GM23338 (cell line): ENCODE results near the gene BLM. TPM values are rescaled to one million over a fixed set of nuclear protein-coding genes. Genes with fewer than 3 reads are reported as not detected.

Experiments used
- ATAC-seq: fragments of 200-7000 bp; cut with Tn5 transposase; 3 replicates; pipeline ENCODE4 v1.9.1; 2020
- DNase-seq: peaks from one replicate; pipeline ENCODE4 v3.0.0-alpha.2; 2015; ENCODE audit warnings: low spot score
- H2AFZ ChIP-seq: fragments of 200-600 bp; sonication (generic); 2 replicates; pipeline ENCODE4 v1.8.0; 2016; ENCODE audit warnings: antibody characterized with exemption, mild to moderate bottlenecking, moderate library complexity
- H3F3A ChIP-seq: fragments of 200-600 bp; sonication (generic); replicated peaks from 2 replicates; pipeline ENCODE4 v1.8.0; 2017; ENCODE audit warnings: antibody characterized with exemption, mixed run types, low read depth
- H3K27ac ChIP-seq: fragments of 200-600 bp; sonication (generic); 2 replicates; pipeline ENCODE4 v1.6.1; 2016; ENCODE audit warnings: low read depth
- H3K27me3 ChIP-seq: fragments of 200-600 bp; sonication (generic); 2 replicates; pipeline ENCODE4 v1.8.0; 2016; ENCODE audit warnings: mild to moderate bottlenecking, mixed run types, moderate library complexity; ENCODE audit not compliant: insufficient read depth
- H3K36me3 ChIP-seq: fragments of 200-600 bp; sonication (generic); 2 replicates; pipeline ENCODE4 v1.8.0; 2016; ENCODE audit warnings: mild to moderate bottlenecking; ENCODE audit not compliant: insufficient read depth
- H3K4me1 ChIP-seq: fragments of 200-600 bp; sonication (generic); 2 replicates; pipeline ENCODE4 v1.8.0; 2016; ENCODE audit warnings: mild to moderate bottlenecking, moderate library complexity; ENCODE audit not compliant: insufficient read depth
- H3K4me2 ChIP-seq: fragments of 200-600 bp; sonication (generic); 2 replicates; pipeline ENCODE4 v1.7.1; 2017; ENCODE audit warnings: mixed run types
- H3K4me3 ChIP-seq: fragments of 200-600 bp; sonication (generic); 2 replicates; pipeline ENCODE4 v1.6.1; 2016; ENCODE audit warnings: mixed run types
- H3K79me2 ChIP-seq: fragments of 200-600 bp; sonication (generic); replicated peaks from 2 replicates; pipeline ENCODE4 v1.8.0; 2017; ENCODE audit warnings: mild to moderate bottlenecking; ENCODE audit not compliant: insufficient read depth
- H3K9me2 ChIP-seq: fragments of 200-600 bp; sonication (generic); 2 replicates; pipeline ENCODE4 v1.8.0; 2017; ENCODE audit not compliant: insufficient read depth
- H4K20me1 ChIP-seq: fragments of 200-600 bp; sonication (generic); replicated peaks from 2 replicates; pipeline ENCODE4 v1.8.0; 2017; ENCODE audit warnings: mild to moderate bottlenecking; ENCODE audit not compliant: insufficient read depth
- H3K27ac Mint-ChIP-seq: 2 replicates; pipeline ENCODE4 v1.8.0; 2020; ENCODE audit warnings: inconsistent platforms, mild to moderate bottlenecking, moderate library complexity, mixed read lengths
- H3K27me3 Mint-ChIP-seq: 3 replicates; pipeline ENCODE4 v1.8.0; 2022; ENCODE audit warnings: low read depth, mild to moderate bottlenecking, moderate library complexity, mixed read lengths, inconsistent platforms; ENCODE audit not compliant: insufficient read depth, poor library complexity
- H3K36me3 Mint-ChIP-seq: 3 replicates; pipeline ENCODE4 v1.8.0; 2021; ENCODE audit warnings: low read depth, mild to moderate bottlenecking, inconsistent platforms, moderate library complexity, mixed read lengths
- H3K4me1 Mint-ChIP-seq: 3 replicates; pipeline ENCODE4 v1.8.0; 2020; ENCODE audit warnings: mild to moderate bottlenecking, inconsistent platforms, mixed read lengths
- H3K4me3 Mint-ChIP-seq: 3 replicates; pipeline ENCODE4 v1.8.0; 2021; ENCODE audit warnings: moderate library complexity, mild to moderate bottlenecking, inconsistent platforms, mixed read lengths
- H3K9me3 Mint-ChIP-seq: 3 replicates; pipeline ENCODE4 v1.8.0; 2020; ENCODE audit warnings: moderate library complexity, mild to moderate bottlenecking, inconsistent platforms, mixed read lengths
- ETS1 ChIP-seq: IDR thresholded peaks from 2 replicates; pipeline ENCODE4 v1.6.1; 2016; ENCODE audit warnings: antibody characterized with exemption
- EZH2 ChIP-seq: fragments of 200-600 bp; sonication (generic); IDR thresholded peaks from one replicate; pipeline ENCODE4 v1.8.0; 2017; ENCODE audit warnings: antibody characterized with exemption, mild to moderate bottlenecking, low read depth; ENCODE audit not compliant: unreplicated experiment
- NANOG ChIP-seq: IDR thresholded peaks from 2 replicates; pipeline ENCODE4 v1.6.1; 2016; ENCODE audit warnings: antibody characterized with exemption, borderline replicate concordance
- POLR2AphosphoS5 ChIP-seq: IDR thresholded peaks from 2 replicates; pipeline ENCODE4 v1.6.1; 2016; ENCODE audit warnings: antibody characterized with exemption, low read depth
- STAT1 ChIP-seq: IDR thresholded peaks from one replicate; pipeline ENCODE4 v1.6.1; 2016; ENCODE audit warnings: antibody characterized with exemption; ENCODE audit not compliant: unreplicated experiment
- ZNF114 ChIP-seq: fragments of 250-450 bp; sonication (Bioruptor Pico); IDR thresholded peaks from 2 replicates; pipeline ENCODE4 v1.5.0; 2020; ENCODE audit warnings: mild to moderate bottlenecking, moderate library complexity
- polyA plus RNA-seq: library from polyadenylated mRNA; unstranded; fragments of >200 nt; fragmentation: Nextera tagmentation; extraction: Ambion mirVana; gene quantifications from 2 replicates; pipeline ENCODE4 v1.2.1, GENCODE V29; 2016
- total RNA-seq: library from RNA; depleted of rRNA; stranded (reverse); fragments of >200 nt; shearing (Covaris generic); gene quantifications from 2 replicates; pipeline ENCODE4 v1.2.3, GENCODE V29; 2014
- TF ChIP-seq, protein P1 (sequence below): fragments of 250-450 bp; sonication (Bioruptor Pico); IDR thresholded peaks from 2 replicates; pipeline ENCODE4 v1.5.0; 2020; ENCODE audit warnings: mild to moderate bottlenecking, moderate library complexity

The BLM gene
- total and polyA plus RNA-seq, 2 experiments from 2014 or later: 43.1 to 43.3 TPM

DNA sequence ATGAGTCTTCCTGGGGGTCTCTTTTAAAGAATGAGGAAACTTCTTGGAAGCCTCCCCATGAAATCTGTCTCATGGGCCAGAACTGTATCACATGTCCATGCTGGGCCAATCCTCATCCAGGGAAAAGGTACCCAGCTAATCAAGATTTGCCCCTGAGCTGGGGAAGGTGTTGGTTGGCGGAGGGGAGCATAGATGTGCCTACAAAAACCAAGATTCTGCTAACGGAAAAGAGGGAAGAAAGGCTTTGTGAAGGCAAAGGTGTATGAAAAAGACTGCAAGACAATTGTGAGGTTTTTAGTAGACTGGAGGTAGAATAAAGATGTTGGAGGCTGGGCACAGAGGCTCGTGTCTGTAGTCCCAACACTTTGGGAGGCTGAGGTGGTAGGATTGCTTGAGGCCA lies 18.5 kb upstream of the BLM start:
- peaks cover 2% of the 10 kb centered on the region; the same call in 1 of the 3 replicates for H3K4me1 Mint-ChIP-seq
- H3K36me3 ChIP-seq: no peaks in the 10 kb centered on the region
- no peak overlapping the region for H3K4me2 ChIP-seq
- no peak overlapping the region for H2AFZ ChIP-seq
- H3K36me3 Mint-ChIP-seq: no peaks in the 10 kb centered on the region
- H3K27ac Mint-ChIP-seq: no peak overlapping the region
- no peak overlapping the region for H3K4me3 ChIP-seq
- no peaks in the 10 kb centered on the region for H3K9me3 Mint-ChIP-seq
- no peaks in the 10 kb centered on the region for H3K27me3 ChIP-seq
- H3K4me3 Mint-ChIP-seq: no peak overlapping the region
- no peaks in the 10 kb centered on the region for H3K4me1 ChIP-seq
- ATAC-seq (no peak), DNase-seq (no peak)
- no peaks in the 10 kb centered on the region for H3K79me2 ChIP-seq
- H3K27me3 Mint-ChIP-seq: peaks cover 11% of the 10 kb centered on the region
- no peaks in the 10 kb centered on the region for H4K20me1 ChIP-seq
- H3K27ac ChIP-seq: no peak overlapping the region
- no peaks in the 10 kb centered on the region for H3F3A ChIP-seq
- TF ChIP-seq ETS1 (no peak), POLR2AphosphoS5 (no peak), ZNF114 (CRISPR knock-in tag) (no peak), STAT1 (no peak), EZH2 (no peak), NANOG (no peak)
- TF ChIP-seq, protein P1, sequence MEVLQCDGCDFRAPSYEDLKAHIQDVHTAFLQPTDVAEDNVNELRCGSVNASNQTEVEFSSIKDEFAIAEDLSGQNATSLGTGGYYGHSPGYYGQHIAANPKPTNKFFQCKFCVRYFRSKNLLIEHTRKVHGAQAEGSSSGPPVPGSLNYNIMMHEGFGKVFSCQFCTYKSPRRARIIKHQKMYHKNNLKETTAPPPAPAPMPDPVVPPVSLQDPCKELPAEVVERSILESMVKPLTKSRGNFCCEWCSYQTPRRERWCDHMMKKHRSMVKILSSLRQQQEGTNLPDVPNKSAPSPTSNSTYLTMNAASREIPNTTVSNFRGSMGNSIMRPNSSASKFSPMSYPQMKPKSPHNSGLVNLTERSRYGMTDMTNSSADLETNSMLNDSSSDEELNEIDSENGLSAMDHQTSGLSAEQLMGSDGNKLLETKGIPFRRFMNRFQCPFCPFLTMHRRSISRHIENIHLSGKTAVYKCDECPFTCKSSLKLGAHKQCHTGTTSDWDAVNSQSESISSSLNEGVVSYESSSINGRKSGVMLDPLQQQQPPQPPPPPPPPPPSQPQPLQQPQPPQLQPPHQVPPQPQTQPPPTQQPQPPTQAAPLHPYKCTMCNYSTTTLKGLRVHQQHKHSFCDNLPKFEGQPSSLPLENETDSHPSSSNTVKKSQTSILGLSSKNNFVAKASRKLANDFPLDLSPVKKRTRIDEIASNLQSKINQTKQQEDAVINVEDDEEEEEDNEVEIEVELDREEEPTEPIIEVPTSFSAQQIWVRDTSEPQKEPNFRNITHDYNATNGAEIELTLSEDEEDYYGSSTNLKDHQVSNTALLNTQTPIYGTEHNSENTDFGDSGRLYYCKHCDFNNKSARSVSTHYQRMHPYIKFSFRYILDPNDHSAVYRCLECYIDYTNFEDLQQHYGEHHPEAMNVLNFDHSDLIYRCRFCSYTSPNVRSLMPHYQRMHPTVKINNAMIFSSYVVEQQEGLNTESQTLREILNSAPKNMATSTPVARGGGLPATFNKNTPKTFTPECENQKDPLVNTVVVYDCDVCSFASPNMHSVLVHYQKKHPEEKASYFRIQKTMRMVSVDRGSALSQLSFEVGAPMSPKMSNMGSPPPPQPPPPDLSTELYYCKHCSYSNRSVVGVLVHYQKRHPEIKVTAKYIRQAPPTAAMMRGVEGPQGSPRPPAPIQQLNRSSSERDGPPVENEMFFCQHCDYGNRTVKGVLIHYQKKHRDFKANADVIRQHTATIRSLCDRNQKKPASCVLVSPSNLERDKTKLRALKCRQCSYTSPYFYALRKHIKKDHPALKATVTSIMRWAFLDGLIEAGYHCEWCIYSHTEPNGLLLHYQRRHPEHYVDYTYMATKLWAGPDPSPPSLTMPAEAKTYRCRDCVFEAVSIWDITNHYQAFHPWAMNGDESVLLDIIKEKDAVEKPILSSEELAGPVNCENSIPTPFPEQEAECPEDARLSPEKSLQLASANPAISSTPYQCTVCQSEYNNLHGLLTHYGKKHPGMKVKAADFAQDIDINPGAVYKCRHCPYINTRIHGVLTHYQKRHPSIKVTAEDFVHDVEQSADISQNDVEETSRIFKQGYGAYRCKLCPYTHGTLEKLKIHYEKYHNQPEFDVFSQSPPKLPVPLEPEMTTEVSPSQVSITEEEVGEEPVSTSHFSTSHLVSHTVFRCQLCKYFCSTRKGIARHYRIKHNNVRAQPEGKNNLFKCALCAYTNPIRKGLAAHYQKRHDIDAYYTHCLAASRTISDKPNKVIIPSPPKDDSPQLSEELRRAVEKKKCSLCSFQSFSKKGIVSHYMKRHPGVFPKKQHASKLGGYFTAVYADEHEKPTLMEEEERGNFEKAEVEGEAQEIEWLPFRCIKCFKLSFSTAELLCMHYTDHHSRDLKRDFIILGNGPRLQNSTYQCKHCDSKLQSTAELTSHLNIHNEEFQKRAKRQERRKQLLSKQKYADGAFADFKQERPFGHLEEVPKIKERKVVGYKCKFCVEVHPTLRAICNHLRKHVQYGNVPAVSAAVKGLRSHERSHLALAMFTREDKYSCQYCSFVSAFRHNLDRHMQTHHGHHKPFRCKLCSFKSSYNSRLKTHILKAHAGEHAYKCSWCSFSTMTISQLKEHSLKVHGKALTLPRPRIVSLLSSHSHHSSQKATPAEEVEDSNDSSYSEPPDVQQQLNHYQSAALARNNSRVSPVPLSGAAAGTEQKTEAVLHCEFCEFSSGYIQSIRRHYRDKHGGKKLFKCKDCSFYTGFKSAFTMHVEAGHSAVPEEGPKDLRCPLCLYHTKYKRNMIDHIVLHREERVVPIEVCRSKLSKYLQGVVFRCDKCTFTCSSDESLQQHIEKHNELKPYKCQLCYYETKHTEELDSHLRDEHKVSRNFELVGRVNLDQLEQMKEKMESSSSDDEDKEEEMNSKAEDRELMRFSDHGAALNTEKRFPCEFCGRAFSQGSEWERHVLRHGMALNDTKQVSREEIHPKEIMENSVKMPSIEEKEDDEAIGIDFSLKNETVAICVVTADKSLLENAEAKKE (CRISPR knock-in tag): no peak
- no peaks in the 10 kb centered on the region for H3K9me2 ChIP-seq
